C4-2B (cell line): ENCODE measurements around the gene RBFOX1.

Experiments used
- CTCF ChIP-seq: fragments of 450-650 bp; conservative IDR thresholded peaks from 2 replicates; pipeline ENCODE4 v1.5.1; 2017; ENCODE audit warnings: mild to moderate bottlenecking
- ZFX ChIP-seq: fragments of 450-650 bp; IDR thresholded peaks from 2 replicates; pipeline ENCODE4 v1.6.1; 2017

- TF ChIP-seq CTCF = no peak
- no peak for TF ChIP-seq ZFX
Observed at GRCh38 chr16:7443142-7443541, 110.5 kb downstream of the RBFOX1 start.
